LNCAP (cell line): ENCODE measurements around the gene HTRA2.

Experiments
- CTCF ChIP-seq: fragments of 450-650 bp; IDR thresholded peaks from 2 replicates; pipeline ENCODE4 v1.5.1; 2017; ENCODE audit warnings: mild to moderate bottlenecking

HTRA2 gene

DNA sequence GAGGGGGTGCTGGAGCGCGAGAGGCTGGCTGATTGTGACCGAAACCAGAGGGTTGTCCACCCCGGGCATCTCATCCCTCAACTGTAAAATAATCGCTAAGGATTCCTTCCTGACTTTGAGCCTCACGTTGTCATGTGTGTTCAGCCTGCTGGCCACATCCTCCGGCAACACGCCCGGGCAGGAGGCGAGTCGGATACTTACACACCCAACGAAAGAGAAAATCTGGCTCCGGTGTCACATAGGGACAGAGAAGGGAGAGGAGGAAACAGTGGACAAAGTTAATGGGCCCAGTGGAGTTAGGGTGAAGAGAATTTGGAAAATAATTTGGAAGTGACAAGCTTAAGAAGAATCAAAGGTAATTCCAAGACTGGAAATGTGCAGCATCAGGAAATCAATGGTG, 13.1 kb upstream of the HTRA2 start:
- TF ChIP-seq CTCF: no peak

- no peak for TF ChIP-seq CTCF
Measured at GRCh38 chr2:74522516-74522915, 7.2 kb upstream of the HTRA2 start.

GRCh38 chr2:74524005-74524404, 5.7 kb upstream of the HTRA2 start:
- TF ChIP-seq CTCF: no peak

DNA sequence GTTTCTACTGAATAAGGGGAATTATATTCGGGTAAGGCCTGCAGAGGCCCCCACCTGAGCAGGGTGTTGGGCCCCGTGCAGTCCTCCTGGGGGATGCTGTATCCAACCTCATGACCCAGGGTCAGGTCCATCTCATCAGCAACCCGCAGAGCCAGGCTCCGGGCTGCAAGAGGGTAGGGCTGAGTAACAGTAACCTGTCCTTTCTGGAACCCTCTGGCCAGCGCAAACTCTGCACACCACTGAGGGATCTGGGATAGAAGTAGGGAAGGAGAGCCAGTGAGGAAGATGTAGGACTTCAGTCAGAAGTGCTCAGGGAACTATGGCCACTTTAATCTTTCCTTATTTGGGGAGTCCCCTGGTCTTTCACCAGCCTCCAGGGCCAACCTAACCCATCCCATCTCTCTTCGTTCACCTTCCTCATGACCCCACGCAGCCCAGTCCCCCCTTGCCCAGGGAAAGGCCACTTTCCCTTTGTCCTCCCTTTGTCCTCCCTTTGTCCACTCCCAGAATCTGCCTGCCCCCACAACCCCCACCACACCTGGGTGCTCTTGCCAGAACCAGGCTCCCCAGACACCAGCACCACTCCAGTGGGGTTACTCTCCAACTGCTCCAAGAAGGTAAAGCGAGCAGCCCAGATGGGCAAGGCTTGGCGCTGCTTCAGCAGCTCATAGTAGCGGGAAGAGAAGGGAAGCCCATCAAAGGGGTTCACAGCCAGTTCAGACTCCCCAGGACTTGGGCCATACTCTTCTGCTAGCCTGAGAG, 4.6 kb upstream of the HTRA2 start:
- no peak for TF ChIP-seq CTCF

- no peak for TF ChIP-seq CTCF
Measured at GRCh38 chr2:74525717-74526648, 3.8 kb upstream of the HTRA2 start, which contains the start of gene DQX1. Gene DQX1 (minus strand): TSS chr2:74526231. CDS start chr2:74525729, 502 bp downstream.

GRCh38 chr2:74526649-74527230, 3.0 kb upstream of the HTRA2 start:
- no peak for TF ChIP-seq CTCF

DNA sequence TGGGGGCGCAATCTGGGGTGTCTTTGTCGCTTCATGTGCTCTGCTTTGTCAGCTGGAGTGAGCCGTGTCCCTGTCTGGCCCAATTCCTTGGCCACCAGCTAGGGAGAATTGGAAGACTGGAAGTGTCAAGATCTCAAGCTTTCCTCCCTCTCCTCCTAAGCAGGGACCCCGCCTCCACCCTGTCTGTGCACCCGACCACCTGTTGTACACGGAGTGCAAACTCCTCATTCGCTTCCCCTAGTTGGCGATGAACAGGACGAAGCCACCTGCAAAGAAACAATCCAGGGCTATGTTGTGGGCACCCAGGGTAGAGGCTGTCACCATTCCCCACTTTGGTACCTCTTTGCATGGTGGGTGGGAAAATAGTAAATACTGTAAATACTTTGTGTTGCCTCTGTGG, 2.0 kb upstream of the HTRA2 start:
- TF ChIP-seq CTCF: no peak
